Measurements from ENCODE around the gene DLEC1.
"Not testable (repeated sequence)": the region's sequence is repeated elsewhere in the genome, so short reads cannot be mapped to it uniquely, and the experiment has no call there.

Gene DLEC1

DNA sequence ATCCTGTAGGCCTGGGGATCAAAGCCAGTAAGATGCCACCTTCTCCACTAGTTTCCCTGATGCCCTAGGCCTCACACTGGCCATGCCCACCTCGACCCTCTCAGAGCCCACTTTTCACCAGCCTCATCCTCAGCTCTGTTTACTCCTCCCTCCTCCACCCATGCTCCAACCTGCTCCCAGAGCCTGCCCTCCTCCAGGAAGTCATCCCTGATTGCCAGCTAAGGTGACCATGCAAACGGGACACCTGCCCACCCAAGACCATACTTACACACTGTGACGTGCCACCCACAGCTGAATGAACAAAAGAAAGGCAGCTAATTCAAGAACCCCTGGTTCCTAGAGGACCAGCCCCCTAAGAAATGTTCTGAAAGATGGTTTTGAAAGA is 18.7 kb upstream of the DLEC1 start:
- no peak for DNase-seq

DNA sequence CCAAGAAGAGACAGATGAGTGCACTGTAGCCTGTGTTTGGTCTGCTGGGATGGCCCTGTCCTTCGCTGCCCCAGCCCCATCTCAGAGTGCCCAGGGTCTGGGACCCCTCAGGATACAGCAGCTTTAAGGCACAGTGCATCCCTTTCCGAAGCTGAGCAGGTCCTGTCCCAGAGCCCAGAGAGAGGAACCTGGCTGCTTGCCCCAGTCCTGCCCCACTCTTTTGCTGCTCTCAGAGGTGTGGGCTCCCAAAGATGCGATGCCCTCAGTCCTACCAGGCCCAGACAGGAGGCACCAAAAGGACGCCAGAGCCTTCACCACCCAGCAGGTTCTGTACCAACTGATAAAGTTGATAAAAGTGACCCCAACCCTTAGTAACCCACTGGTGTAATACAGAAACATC is 17.8 kb upstream of the DLEC1 start:
- no peak for DNase-seq

DNA sequence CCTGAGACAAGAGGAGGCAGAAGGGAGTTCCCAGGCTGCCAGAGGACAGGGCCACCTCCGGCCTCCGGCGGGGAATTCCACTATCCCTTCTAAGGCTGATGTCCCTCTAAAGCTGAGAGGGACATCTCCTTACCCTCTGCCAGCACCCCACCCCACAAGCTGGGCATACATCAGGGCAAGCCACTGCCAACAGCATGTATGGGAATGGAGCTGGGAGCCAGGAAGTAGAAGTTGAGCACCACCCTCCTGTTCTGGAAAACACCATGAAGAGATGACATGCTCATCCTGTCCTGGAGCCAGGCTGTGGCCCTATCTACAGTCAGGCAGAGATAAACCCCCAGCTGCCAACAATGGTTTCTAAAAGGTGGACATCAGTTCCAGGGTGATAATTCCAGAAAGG is 16.7 kb upstream of the DLEC1 start:
- DNase-seq: no peak

DNA sequence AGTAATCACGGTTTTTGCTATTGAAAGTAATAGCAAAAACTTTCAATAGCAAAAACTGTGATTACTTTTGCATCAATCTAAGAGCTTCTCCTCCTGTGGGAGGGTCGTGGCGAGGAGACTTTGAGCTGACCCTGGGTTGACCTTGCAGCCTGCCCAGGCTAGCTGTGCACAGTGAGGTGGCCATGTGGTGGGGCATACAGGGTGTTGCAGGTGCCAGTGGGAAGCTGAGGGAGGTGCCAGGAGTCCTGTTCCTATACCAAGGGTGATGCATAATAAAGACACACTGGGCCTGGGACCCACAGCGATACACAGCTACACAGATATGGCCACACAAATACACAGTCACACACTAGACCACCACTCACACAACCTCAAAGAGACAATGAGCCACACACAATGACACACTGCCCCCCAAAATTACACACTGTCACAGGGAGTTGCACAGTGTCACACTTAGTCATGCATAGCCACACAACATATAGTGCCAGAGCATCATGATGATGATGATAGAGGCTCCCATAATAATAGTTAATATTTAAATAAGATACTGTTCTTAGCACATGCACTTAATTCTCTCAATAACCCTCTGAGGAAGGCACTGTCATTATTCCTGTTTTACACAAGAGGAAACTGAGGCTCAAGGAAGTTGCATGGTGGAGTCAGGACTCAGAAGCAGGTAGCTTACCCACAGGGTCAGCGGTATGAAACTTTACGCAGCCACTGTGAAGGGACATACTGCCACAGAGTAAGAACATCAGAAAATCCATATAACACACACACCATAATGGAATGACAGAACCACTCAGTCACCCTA is 15.9 kb upstream of the DLEC1 start:
- no peak for DNase-seq

DNA sequence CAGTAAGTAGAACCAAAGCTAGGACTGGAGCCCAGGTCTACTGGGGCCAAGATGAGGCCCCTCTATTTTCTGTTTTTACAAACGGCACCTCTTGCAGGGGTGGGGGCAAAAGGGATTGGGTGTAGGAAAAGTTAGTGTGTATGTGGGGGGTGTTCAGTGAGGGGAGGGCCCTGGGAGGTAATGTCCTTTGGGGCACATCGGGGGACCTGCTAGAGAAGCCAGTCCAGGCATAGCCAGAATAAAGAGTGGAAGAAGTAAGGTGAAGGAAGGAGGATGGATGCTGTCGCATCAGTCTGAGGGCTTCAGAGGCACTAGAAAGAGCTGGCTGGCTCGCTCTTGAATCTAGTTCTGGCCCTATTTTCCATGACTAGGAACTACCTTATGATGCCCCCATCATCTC is 12.2 kb upstream of the DLEC1 start:
- no peak for DNase-seq

DNA sequence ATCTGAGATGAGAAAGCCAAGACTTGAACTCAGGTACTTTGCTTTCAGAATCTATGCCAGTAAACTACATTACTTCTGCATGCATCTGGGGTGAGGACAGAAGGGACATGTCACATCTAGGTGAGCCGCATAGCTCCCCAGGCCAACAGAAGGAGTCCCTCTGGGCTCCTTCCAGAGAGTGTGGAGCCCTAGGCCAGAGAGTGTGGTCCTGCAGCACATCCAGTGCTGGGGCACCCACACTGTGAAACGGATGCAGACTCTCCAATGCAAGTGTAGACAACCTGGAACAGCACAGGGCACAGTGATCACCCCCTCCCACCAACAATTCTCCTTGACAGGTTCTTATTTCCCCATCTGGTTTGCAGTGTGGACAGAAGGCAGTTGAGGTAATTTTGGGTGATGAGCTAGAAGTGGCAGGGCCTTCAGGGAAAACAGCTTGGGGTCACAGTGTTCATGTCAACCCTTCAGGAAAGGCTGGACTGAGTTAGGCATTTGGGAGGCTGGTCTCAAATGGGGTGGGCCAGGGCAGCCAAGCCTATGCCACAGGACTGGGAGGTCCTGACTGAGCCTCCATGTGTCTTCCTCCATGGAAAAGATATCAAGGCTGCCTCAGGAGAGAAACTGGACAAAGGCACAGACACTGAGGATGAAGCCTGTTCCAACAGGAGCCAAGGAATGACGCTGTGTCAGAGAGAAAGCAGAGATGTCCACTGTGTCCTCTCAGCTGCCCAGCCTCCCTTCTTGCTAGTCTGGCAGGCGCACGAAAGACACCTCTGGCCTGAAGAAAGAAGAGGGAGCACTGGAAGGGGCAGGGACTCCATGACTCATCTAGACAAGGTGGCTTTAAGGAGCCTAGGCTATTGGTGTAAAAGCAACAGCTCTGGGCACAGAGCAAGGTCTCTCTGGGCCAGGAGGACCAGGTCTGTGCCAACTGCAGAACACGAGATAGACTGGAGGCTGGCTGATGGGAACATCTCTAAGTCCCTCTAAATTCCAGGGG is 11.2 kb upstream of the DLEC1 start:
- no peak for DNase-seq

DNA sequence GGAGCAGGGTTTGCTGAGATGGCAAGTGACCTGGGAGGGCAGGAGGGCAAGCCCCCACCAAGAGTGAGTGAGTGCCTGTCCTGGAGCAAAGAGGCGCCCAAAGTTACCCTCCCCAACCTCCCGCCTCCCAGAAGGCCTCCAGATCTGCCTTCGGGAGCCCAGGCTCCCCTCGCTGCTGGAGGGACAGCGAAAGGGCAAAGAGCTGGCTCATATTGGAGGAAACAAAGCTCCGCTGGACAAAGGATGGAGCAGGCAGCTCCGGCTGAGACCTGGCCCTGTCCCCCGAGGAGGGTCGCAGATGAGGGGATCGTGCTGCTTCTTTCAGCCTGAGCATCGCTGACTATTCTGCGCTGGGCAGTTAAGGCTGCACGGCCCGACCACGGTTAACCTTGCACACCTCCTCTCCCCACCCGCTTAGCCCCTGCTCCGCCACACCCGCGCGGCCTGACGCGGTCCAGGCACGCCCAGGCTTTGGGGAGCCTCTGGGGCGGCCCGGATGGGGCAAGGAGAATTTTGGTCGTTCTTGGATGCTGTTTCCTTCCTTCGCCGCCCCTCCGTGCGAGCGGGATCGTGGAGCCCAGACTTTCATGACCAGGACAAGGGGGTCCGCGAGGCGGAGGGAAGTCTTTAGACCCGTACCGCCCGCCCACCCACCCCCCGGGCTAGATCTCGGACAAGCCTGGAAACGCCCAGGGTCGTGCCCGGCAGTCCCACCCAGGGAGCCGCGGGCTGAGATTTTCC is 10.2 kb upstream of the DLEC1 start:
- DNase-seq: no peak

DNA sequence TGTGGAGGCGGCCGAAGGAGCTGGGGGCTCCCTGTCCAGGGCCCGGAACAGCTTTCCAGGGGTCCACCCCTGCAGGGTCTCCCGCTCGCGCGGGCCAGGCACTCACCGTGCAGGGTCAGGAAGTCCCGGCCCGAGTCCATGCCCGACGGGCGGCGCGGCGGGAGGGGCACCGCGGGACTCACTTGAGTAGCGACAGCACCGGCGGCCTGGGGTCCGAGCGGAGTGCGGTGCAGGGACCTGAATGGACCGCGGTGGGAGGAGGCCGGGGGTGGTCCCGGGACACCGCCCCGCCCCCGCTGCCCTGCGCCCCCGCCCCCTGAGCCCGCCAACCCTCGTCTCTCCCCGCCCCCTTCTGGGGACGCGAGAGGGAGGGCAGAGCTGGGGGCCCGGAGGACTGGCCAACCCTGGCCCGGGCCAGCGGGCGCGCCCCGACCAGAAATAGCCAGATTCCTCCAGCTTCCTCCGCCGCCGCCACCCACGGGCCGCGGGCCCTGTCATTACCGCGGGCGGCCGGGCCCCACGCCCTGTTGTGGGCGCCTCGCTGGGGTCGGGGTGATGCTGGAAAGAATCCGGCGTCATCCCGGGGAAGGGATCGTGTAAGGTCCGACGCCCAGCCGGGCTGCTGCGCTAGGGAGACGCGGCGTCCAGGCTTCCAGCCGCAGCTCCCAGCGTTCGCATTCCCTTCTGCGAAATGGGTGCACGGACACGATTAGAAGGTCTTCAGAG is 9.4 kb upstream of the DLEC1 start, which contains the start of gene PLCD1:
Gene PLCD1, minus strand, starts transcription at position 243 of the 726 bp plus-strand sequence. Its CDS starts 103 bp downstream, at position 140.
- no peak for DNase-seq

DNA sequence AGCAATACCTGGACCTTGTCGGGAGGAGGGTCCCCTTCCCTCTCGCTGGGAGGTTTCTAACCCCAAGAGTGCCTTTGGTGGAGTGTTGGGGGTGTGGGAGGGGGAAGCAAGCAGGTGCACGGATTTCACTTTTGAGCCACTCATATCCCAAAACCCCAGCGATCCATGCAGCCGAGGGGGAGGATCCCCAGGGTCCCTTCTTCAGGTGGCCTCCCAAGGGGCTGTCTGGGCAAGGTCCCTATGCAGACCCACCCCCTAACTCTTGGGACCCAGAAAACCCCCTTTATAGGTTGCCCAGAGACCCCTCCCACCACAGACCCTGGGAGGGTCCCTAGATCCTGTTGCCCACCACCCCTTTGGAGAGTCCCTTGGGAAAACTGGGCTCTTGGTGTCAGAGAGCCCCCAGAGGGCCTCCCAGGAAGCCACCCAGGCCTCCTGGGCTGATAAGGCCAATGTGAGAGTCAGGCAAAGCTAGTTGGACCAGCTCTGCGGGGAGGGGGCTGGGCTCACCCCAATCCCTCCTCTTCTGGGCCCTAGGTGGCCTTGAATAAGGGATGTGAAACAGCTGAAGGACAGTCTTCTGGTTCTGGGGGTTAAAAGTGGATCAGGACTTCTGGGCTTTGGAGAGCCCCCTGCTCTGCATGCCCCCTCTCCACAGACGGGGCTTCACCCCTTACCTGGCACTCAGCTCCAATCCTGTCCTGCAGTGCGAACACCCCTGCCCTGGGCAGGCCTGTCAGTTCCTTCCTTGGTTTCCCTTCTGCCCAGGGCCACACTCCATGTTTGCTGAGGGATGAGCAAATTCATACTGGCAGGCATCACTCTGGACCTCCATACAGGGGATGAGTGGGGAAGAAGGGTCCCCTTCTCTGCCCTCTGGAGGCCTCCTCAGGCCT is 8.6 kb upstream of the DLEC1 start:
- DNase-seq: no peak

DNA sequence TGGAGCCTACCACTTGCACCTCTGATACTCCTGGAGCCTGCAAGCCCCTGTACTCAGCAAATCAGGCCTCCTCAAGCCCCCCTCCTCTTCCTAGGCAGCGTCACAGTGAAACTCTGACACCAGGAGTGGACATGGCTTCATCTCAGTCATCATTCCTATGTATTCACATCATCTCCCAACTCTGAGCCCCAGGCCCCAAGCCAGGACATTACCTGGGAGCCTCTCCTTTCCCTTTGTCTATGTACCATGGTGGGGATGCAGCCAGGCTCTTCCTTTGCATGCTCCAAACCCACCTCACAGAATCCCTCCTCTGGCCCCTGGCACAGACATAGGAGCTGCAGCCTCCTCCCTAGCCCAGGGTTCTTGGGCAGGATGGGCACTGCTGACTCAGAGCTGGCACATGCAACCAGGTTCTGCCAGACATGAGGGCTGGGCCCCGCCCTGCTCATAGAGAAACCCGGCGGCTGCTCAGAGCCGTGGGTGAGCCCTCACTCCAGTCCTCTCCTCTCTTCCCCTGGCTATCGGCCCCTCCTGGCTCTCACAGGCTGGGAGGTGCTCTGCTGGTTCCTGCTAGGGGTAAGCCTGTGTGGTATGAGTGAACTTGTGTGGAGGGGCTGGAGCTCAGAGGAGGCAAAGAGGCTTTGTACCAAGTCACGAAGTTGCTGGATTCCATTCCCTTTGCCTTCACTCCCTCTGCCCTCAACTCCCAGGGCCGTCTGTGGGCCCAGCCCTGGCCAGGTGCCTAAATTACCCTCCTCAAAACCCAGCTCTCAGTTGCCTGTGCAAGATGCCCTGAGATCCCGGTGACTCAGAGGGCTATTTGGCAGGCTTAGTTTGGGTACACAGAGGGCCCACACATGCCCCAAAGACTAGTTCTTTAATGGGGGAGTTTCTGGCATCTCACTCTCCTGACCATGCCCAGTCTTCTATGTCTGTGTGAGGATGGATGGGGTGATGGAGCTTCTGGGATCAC is 7.7 kb upstream of the DLEC1 start:
- no peak for DNase-seq

DNA sequence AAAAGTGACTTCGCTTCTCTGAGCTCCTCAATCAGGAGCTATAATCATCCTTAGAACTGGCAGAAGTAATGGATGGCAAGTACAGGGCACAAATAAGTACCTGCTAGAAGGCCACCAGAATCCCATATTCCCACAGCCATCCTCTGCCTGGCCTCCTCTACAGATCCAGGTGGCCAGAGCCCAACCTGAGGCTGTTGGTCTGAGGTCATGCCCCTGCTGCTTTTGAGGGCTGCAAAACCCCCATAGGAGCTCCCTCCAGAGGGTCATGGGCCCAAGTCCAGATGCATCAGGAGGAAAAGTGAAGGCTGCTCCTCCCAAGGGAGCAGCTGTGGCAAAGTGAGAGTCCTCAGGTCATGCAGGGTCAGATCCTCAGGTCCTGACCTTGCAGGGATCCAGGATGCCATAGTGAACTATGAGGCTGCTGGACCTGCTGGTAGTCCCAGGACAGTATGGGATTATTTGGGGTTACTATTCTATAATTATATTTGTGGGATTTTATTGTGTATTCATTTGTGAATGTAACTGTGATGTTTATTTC is 6.6 kb upstream of the DLEC1 start:
- DNase-seq: no peak

DNA sequence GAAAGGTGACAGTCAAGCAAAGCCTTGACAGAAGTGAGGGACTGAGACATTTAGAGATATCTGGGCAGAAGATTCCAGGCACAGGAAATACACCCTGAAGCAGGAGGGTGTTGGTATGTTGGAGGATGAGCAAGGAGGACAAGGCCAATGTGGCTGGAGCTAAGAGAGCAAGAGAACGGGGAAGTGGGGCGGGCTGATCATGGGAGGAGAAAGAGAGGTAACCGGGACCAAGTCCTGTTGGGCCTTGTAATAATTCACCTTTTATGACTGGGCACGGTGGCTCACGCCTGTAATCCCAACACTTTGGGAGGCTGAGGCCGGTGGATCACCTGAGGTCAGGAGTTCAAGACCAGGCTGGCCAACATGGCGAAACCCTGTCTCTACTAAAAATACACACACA is 5.4 kb upstream of the DLEC1 start:
- DNase-seq: not testable (repeated sequence)

DNA sequence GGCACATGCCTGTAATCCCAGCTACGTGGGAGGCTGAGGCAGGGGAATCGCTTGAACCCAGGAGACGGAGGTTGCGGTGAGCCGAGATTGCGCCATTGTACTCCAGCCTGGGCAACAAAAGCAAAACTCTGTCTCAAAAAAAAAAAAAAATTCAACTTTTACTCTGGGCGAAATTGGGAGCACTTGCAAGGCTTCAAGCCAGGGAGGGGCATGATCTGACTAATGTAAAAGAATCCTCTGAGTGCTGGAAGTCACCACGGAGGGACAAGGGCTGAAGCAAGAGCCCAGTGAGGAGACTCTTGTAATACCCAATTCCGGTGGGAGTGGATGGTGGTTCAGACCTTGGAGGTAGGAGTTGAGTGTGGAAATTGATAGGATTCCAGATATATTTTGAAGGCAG is 4.7 kb upstream of the DLEC1 start:
- not testable (repeated sequence) for DNase-seq

DNA sequence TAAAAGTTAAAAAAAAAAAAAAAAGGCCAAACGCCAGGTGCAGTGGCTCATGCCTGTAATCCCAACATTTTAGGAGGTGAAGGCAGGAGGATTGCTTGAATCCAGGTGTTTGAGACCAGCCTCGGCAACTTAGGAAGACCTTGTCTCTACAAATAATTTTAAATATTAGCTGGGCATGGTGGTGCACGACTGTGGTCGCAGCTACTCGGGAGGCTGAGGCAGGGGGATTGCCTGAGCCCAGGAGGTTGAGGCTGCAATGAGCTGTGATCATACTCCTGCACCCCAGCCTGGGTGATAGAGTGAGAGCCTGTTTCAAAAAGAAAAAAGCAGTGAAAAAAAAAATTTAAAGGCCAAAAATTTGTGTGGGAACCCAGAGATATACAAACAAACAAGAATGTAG is 2.7 kb upstream of the DLEC1 start:
- DNase-seq: no peak

DNA sequence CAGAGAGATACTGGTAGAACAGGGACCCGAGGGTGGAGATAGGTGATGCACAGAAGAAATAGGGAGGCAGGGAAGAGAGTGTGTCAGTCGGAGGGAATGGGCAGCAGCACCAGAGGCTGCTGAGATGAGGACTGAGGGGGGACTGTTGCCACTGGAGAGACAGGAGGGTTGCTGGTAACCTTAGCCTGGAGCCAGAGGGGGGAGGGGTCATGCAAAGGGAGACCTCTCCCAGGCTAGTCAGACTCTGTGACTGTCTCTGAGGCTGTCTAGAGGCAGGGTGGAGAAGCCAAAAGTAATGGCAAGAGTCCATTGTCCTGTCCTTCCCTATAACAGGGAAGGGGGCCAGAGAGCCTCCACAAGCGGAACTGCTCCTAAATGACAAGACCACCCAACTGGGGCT is 2.1 kb upstream of the DLEC1 start:
- DNase-seq: no peak

DNA sequence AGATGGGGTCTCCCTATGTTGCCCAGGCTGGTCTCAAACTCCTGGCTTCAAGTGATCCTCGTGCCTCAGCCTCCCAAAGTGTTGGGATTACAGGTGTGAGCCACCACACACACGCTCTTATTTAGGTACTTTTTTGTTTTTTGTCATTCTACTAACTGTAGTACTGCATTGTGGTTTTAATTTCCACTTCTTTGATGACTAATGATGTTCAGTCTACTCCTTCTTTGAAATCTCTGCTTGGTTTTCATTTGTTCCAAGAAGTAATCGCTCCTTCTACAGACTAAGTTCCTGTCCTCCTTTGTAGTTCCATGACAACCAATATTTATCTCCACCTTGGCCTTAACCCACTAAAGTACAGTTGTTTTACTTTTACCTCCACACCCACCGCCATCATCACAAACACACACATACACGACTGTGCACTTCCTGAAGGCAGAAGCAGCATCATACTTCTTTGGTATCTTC is 529 bp upstream of the DLEC1 start:
- no peak for DNase-seq

DNA sequence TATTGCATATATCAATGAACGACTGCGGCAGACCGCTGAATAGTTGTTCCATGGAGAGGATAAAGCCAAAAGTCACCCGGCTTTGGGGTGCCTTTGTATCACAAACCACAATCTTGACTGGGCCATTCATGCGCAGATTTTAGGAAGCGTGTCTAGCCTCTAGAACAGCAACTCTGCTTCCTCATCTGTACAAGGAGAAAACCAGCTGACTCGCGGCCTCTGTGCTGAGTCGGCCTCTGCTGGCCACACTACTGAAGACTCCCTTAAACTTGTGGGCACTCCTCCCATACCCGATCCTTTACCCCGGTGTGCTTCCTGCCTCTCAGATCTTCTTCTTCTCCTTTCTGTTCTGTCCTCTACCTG is 872 bp downstream of the DLEC1 start:
- DNase-seq: peak; percentile 59

DNA sequence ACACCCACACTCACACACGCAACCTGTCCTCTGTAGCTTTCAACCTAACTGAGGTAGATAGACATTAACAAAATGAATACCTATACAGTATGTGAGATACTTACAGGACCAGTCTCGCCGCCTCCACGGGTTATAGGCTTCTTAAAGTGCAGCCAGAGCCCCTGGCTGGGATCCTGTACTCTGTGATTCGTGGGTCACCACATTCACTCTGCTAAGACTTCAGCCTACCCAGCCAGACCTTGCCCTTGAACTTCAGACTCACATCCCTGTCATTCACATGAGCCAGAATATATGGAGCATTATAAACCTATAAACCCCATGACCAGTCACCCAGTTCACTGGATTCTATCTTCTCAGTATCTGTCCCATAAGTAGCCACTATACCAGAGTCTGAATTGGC is 1.4 kb downstream of the DLEC1 start:
- no peak for DNase-seq

DNA sequence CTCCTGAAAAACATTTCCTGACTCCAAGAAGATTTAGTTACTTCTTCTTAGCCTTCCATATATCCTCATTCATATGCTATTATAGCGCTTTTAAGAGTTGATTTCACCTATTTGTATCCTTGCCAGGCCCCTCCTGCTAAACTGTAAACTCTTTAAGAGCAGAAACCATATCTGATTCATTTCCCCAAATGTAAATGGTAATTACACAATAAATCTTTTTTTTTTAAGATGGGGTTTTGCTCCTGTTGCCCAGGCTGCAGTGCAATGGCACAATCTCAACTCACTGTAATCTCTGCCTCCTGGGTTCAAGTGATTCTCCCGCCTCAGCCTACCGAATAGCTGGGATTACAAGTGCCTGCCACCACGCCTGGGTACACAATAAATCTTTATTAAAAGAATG is 4.5 kb downstream of the DLEC1 start:
- no peak for DNase-seq

DNA sequence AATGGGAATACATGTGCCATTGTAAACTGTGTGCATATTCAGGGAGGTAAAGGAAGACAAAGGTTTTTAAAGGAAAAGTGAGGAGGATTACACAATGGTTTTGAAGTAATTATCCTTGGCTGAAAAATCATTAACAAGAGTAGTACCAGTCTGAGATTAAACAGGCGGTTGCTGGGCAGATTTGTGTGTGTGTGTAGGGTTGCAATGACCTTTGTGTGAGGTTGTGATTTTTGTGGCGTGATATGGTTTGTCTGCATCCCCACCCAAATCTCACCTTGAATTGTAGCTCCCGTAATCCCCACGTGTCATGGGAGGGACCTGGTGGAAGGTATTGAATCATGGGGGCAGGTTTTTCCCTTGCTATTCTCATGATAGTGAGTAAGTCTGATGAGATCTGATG is 7.0 kb downstream of the DLEC1 start:
- no peak for DNase-seq
